Immature natural killer cell (primary cell): ENCODE measurements around the gene ZIK1. TPM values are rescaled to one million over a fixed set of nuclear protein-coding genes. Genes with fewer than 3 reads are reported as not detected.

Source experiments
- DNase-seq, 3 donors: peaks; one replicate each; pipeline ENCODE4 v3.0.0; 2022; ENCODE audit warnings: mixed read lengths in 1 of 3
- H3K27ac Mint-ChIP-seq, 6 donors: one replicate each; pipeline ENCODE4 v1.8.0; 2020; ENCODE audit warnings: mixed read lengths in 6 of 6, mild to moderate bottlenecking in 5 of 6, inconsistent platforms in 4 of 6, moderate library complexity in 3 of 6
- H3K27me3 Mint-ChIP-seq, 3 donors: one replicate each; pipeline ENCODE4 v1.8.0; 2020 to 2021; ENCODE audit warnings: low read depth in 3 of 3, mild to moderate bottlenecking in 3 of 3, mixed read lengths in 3 of 3, moderate library complexity in 3 of 3, inconsistent platforms in 1 of 3
- H3K36me3 Mint-ChIP-seq, 3 donors: one replicate each; pipeline ENCODE4 v1.8.0; 2020; ENCODE audit warnings: mixed read lengths in 3 of 3, inconsistent platforms in 2 of 3, mild to moderate bottlenecking in 2 of 3
- H3K4me1 Mint-ChIP-seq, 2 donors: one replicate each; pipeline ENCODE4 v1.8.0; 2020; ENCODE audit warnings: inconsistent platforms in 2 of 2, mild to moderate bottlenecking in 2 of 2, mixed read lengths in 2 of 2, moderate library complexity in 1 of 2
- H3K4me3 Mint-ChIP-seq, 5 donors: one replicate each; pipeline ENCODE4 v1.8.0; 2020; ENCODE audit warnings: mild to moderate bottlenecking in 5 of 5, mixed read lengths in 5 of 5, inconsistent platforms in 3 of 5, moderate library complexity in 3 of 5
- H3K9me3 Mint-ChIP-seq, 6 donors: one replicate each; pipeline ENCODE4 v1.8.0; 2020; ENCODE audit warnings: mild to moderate bottlenecking in 6 of 6, mixed read lengths in 6 of 6, inconsistent platforms in 4 of 6, moderate library complexity in 3 of 6
- polyA plus RNA-seq, 3 donors: library from polyadenylated mRNA; unstranded; fragments of 300-500 nt; fragmentation: Illumina TruSeq; gene quantifications; one replicate each; pipeline ENCODE4 v1.2.3, GENCODE V29; 2021

Gene ZIK1
- polyA plus RNA-seq: 1 to 10 TPM; 4.0 to 8.9 (median 5.5) TPM

DNA sequence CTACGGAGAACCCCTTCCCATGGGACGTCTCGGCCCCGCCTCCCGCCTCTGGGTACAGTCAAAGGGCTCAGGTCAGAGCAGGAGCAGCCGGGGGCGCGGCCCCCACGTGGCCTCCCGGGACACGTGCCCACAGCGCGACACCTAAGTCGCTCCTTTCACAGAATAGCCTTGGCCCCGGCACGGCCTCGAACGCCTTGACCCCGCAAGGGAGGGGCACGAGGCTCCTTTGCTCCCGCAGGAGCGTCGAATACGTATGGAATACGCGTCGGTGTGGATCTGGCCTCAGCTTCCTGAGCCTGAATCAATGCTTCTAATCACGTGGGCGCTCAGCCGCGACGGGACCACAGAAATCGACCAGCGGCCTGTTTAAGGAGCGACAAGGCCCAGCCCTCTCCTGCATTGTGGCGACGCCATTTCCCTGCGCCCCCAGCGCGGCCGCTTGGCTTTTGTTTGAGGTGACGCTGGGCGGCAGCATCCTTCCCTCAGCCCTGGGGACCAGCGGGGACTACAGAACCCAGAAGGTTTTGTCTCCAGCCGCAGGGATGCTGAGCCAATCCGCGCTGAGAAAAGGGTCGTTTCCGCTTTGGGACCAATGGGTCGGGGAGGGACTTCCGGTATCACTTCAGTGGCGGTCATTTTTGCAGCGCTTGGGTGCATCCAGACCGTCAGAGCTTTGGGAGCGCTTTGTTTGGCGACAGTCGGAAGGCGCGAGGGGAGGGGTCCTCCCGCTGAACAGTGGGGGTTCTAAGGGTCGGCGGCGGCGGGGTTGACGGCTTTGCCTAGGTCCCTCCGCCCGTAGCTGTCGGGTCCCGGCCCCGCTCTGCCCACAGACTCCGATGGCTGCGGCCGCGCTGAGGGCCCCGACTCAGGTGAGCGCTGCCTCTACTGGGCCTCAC, at the start of gene ZIK1:
Gene ZIK1 (plus strand): TSS at position 625 of the 896 bp plus-strand sequence. CDS start 212 bp downstream, at position 837.
- Mint-ChIP-seq H3K27ac (peak within 1 kb of the TSS; percentile 68 to 89 (median 86)), H3K4me3 (peak within 1 kb of the TSS; percentile 89 to 99 (median 95)), H3K36me3 (peaks cover 33 to 51% (median 42%) of the 10 kb centered on the region in 3 donors), H3K9me3 (peaks cover 17 to 61% (median 47%) of the 10 kb centered on the region in 6 donors), H3K4me1 (peaks cover 25 to 30% of the 10 kb centered on the region in 2 donors), H3K27me3 (peaks cover 6 to 13% (median 9%) of the 10 kb centered on the region in 3 donors)
- peak; percentile 86 to 88 (median 88) for DNase-seq

DNA sequence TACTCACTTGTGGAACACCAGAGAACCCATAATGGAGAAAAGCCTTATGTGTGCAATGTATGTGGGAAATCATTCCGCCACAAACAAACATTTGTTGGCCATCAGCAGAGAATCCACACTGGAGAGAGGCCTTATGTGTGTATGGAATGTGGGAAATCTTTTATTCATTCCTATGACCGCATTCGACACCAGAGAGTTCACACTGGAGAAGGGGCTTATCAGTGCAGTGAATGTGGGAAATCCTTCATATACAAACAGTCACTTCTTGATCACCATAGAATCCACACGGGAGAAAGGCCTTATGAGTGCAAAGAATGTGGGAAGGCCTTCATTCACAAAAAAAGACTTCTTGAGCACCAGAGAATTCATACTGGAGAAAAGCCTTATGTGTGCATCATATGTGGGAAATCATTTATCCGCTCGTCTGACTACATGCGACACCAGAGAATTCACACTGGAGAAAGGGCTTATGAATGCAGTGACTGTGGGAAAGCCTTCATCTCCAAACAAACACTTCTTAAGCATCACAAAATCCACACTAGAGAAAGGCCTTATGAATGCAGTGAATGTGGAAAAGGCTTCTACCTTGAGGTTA, 45.9 kb upstream of the ZIK1 start:
- H3K4me3 Mint-ChIP-seq: no peak overlapping the region
- no peak for DNase-seq
- H3K36me3 Mint-ChIP-seq: peaks cover 87 to 93% (median 92%) of the 10 kb centered on the region in 3 donors
- H3K27me3 Mint-ChIP-seq: peaks cover 0 to 5% (median 2%) of the 10 kb centered on the region in 3 donors
- peaks cover 0 to 3% of the 10 kb centered on the region in 2 donors for H3K4me1 Mint-ChIP-seq
- no peak overlapping the region for H3K27ac Mint-ChIP-seq
- H3K9me3 Mint-ChIP-seq: peaks cover 63 to 99% (median 95%) of the 10 kb centered on the region in 6 donors

DNA sequence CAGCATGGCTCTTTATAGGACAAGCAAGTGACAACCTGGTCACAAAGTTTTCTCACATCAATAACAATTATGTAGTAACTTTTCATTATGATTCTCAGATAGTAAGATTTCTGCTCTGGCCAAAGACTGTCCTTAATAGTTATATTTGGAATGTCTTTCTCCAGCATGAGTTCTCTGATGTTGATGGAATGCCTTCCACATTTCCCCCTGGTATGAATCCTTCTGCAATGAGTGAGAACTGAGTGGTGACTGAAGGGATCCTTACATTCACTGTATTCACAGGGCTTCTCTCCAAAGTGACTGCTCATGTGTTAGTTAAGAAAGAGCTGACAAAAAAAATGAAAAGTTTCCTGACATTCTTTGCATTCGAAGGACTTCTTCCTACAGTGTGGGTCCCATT, 37.4 kb upstream of the ZIK1 start:
- Mint-ChIP-seq H3K4me3 (no peak overlapping the region), H3K9me3 (peaks cover 46 to 97% (median 91%) of the 10 kb centered on the region in 6 donors), H3K27ac (no peak overlapping the region), H3K36me3 (peaks cover 86 to 89% (median 86%) of the 10 kb centered on the region in 3 donors), H3K27me3 (peaks cover 0 to 2% (median 2%) of the 10 kb centered on the region in 3 donors), H3K4me1 (no peaks in the 10 kb centered on the region)
- no peak for DNase-seq

DNA sequence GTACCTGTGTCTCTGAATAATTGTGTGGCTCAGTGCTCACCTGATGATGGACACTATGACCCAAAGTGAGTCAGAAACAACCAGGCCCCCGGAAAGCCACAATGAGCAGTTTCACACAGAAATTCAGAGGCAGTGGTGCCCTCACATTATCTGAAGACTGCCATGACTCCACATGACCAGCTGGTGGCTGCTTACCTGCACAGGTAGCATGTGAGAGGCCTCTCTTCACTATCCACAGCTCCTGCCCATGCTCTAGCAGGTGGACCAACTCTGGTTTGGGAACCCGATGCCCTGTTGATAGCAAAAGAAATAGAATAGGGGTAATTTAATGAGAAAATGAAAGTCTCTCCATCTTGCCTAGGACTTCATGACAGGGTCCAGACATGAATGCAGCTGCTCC, 31.5 kb upstream of the ZIK1 start:
- H3K4me3 Mint-ChIP-seq: no peak overlapping the region
- H3K36me3 Mint-ChIP-seq: peaks cover 89 to 97% (median 90%) of the 10 kb centered on the region in 3 donors
- H3K27me3 Mint-ChIP-seq: peaks cover 0 to 2% (median 0%) of the 10 kb centered on the region in 3 donors
- no peak for DNase-seq
- peaks cover 0 to 3% of the 10 kb centered on the region in 2 donors for H3K4me1 Mint-ChIP-seq
- no peak overlapping the region for H3K27ac Mint-ChIP-seq
- H3K9me3 Mint-ChIP-seq: peaks cover 39 to 72% (median 50%) of the 10 kb centered on the region in 6 donors

DNA sequence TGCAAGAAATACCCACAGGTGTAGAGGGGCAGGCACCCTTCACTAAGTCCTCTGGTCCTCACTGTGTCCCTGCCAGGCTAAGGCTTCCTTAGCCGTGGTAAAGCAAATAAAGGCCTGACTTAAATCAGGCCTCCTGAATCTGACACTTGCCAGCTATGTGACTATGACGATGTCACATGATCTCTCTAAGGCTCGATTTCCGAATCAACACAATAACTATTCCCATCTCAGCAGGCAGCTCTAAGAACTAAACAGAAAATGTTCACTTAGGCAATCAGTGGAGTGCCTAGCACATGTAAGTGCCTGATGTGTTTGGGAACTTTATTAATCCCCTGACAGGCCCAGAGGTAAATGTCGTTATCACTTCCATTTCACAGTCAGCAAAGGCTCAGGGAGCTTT, 26.3 kb upstream of the ZIK1 start:
- H3K4me3 Mint-ChIP-seq: peak overlapping the region; percentile 7 to 98 (median 94)
- DNase-seq: no peak
- H3K27me3 Mint-ChIP-seq: peaks cover 0 to 7% (median 5%) of the 10 kb centered on the region in 3 donors
- H3K4me1 Mint-ChIP-seq: peaks cover 34 to 41% of the 10 kb centered on the region in 2 donors
- H3K9me3 Mint-ChIP-seq: peaks cover 12 to 49% (median 31%) of the 10 kb centered on the region in 6 donors
- H3K36me3 Mint-ChIP-seq: peaks cover 46 to 51% (median 49%) of the 10 kb centered on the region in 3 donors
- H3K27ac Mint-ChIP-seq: peak overlapping the region in 2 of 6 donors; percentile 32 to 85

DNA sequence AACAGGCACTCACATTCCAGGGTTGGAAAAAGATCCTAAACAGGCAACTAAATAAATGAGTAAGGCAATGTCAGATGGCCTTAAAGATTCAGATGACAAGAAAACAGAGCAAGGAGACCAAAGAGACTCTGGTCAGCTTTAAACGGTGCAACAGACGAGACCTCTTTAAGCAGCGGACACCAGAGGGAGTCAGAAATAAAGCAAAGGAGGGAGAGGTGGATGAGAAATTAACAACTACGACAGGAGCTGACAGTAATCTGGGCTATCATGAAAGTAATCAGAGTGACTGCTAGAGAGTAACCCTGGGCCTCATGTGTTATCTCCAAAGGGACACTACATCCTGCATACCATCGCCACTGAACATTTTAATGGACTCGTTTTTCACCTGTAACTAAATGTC, 25.4 kb upstream of the ZIK1 start:
- Mint-ChIP-seq H3K27me3 (peaks cover 0 to 12% (median 7%) of the 10 kb centered on the region in 3 donors), H3K36me3 (peaks cover 39 to 48% (median 40%) of the 10 kb centered on the region in 3 donors), H3K4me3 (peak overlapping the region; percentile 94 to 98 (median 97)), H3K9me3 (peaks cover 13 to 48% (median 34%) of the 10 kb centered on the region in 6 donors), H3K4me1 (peaks cover 34 to 41% of the 10 kb centered on the region in 2 donors), H3K27ac (peak overlapping the region; percentile 84 to 92 (median 88))
- DNase-seq: no peak

DNA sequence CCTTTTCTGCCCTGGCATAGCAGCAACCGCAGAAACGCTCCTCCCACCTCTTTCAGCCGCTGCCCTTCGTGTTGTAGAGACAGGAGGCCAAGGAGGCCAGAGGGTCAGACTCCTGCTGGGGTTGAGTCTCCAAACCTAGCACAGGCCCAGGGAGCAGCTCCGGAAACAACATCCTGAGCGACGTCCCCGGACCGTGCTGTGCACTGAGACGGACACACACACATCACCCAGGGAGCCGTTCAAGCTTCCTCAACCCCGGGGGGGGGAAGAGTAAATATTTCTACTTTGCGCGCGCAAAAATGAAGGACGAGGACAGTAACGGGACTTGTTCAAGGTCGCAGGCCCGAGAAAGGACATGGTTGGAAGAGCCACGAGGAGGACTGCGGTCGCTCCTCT, 24.9 kb upstream of the ZIK1 start:
- Mint-ChIP-seq H3K4me3 (peak overlapping the region; percentile 94 to 98 (median 97)), H3K4me1 (peaks cover 34 to 41% of the 10 kb centered on the region in 2 donors), H3K36me3 (peaks cover 36 to 49% (median 36%) of the 10 kb centered on the region in 3 donors), H3K27me3 (peaks cover under 1 to 12% (median 7%) of the 10 kb centered on the region in 3 donors), H3K9me3 (peaks cover 16 to 49% (median 38%) of the 10 kb centered on the region in 6 donors), H3K27ac (peak overlapping the region; percentile 84 to 92 (median 88))
- DNase-seq: peak; percentile 9 to 10 (median 9)

DNA sequence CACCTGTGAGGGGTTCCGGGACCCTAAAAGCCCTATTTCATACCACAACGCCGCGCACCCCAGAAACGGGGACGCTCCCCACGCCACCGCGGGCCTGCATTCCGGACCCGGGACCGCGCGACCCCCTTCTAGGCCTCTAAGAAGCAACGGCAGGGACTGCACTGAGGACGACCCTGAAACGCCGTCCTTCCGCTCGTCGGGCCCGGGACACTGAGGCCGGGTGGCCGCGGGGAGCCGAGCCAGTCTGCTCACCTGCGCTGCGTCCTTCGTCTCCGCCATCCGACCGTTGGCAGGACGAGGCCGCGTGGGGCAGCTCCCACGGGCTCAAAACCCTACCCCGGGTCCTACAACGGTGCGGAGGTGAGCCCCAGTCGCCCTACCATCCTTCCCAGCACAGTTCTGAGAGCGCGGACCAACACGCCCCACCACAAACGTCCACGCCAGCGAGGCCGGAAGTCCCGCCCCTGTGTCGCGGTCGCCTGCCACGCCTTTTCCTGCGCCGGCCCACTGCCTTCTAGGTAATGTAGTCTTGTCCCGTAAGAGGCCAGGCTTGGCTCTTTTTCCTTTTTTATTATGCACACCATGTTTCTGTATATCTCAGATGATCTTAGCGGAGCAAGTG, 24.4 kb upstream of the ZIK1 start, which contains the start of gene ZNF550:
Gene ZNF550 (minus strand): TSS at position 460 of the 622 bp plus-strand sequence. CDS start 181 bp downstream, at position 279.
- Mint-ChIP-seq H3K27me3 (peaks cover 5 to 14% (median 7%) of the 10 kb centered on the region in 3 donors), H3K4me1 (peaks cover 34 to 41% of the 10 kb centered on the region in 2 donors), H3K4me3 (peak within 1 kb of the TSS; percentile 94 to 98 (median 97)), H3K27ac (peak within 1 kb of the TSS; percentile 85 to 93 (median 92)), H3K9me3 (peaks cover 19 to 54% (median 41%) of the 10 kb centered on the region in 6 donors), H3K36me3 (peaks cover 31 to 43% (median 31%) of the 10 kb centered on the region in 3 donors)
- DNase-seq: peak; percentile 84 to 86 (median 84)

DNA sequence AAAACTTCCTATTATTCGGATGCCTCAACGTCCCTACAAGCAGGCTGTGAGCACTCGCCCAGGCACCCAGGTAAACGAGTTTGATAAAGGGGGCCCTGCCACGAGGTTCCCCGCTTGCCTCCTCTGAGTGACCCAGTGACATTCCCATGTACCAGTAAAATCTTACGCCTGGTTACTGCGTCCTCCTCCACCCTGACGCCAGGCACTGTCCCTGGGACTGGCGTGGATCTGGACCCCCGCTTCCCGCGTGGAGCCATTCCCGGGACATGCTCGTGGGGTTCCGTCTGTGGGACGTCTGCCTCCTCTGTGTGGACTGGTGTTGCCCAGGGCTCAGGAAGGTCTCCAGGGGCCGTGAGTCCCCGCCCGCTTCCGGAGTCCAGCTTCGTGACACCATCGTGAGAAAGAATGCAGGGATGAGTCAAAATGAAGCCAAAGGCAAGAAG, 23.9 kb upstream of the ZIK1 start:
- Mint-ChIP-seq H3K4me3 (peak overlapping the region; percentile 94 to 98 (median 97)), H3K36me3 (peaks cover 25 to 38% (median 26%) of the 10 kb centered on the region in 3 donors), H3K27me3 (peaks cover 5 to 14% (median 7%) of the 10 kb centered on the region in 3 donors), H3K9me3 (peaks cover 20 to 53% (median 42%) of the 10 kb centered on the region in 6 donors), H3K27ac (peak overlapping the region; percentile 85 to 93 (median 90)), H3K4me1 (peaks cover 34 to 41% of the 10 kb centered on the region in 2 donors)
- no peak for DNase-seq

DNA sequence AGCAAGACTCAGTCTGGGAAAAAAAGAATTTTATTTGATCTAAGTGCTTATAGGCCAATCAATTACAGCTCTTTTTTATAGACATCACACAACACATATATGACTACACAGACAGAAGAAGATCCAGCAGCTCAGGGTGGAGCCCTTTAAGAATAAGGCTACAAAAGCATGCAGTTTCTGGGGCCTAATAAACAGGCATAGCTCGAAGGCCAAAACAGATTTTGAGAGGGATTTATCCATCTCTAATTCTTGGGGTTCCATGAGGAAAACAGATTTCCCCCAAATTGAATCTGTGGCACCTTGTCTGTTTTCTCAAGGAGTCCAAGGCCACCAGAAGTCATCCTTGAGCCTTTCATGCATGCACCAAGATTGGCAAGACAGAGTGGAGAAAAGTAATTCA, 20.4 kb upstream of the ZIK1 start:
- H3K36me3 Mint-ChIP-seq: peaks cover 0 to 33% (median 17%) of the 10 kb centered on the region in 3 donors
- H3K9me3 Mint-ChIP-seq: peaks cover 52 to 86% (median 74%) of the 10 kb centered on the region in 6 donors
- H3K4me1 Mint-ChIP-seq: peaks cover 22 to 27% of the 10 kb centered on the region in 2 donors
- DNase-seq: no peak
- H3K27ac Mint-ChIP-seq: no peak overlapping the region
- no peak overlapping the region for H3K4me3 Mint-ChIP-seq
- H3K27me3 Mint-ChIP-seq: peaks cover 5 to 14% (median 7%) of the 10 kb centered on the region in 3 donors

DNA sequence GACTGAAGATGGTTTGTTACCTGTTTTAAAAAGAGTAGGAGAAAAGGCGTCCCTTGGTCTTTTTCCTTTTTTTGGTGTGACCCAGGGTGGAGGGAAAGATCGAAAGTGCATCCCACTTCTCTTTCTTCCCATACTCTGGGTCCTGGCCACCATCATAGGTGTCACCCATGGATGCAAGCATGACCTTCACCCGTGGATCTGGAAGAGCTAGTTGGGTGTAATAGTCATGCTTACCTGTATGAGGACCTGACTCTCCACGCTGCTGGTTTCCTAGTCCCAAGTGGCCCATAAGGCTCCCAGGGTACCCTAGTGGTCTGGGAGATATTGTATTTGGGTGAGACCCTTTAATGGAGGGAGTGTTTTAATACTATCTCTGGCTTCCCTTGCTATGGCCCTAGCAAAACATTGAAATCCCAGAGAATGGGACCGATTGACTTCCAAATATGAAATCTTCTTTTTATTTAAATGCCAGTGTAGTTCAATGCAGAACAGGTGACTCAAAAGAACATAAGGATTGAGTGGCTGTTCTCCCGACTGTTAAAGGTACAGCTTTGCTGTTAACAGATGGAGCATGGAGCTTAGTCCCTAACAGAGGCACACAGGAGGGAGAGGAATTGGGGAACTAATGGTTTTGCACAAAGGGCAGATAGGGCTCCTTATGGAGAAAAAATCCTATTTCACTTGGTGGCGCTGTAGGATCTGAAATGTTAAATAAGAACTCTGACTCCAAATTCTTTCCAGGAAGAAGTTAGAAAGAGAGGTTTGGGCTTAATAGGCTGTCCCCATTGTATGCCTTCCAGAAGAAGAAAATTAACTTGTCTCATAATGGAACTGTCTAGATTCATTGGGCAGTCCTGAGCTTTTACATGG, 17.3 kb upstream of the ZIK1 start:
- Mint-ChIP-seq H3K36me3 (peaks cover 4 to 27% (median 17%) of the 10 kb centered on the region in 3 donors), H3K9me3 (peaks cover 61 to 96% (median 88%) of the 10 kb centered on the region in 6 donors), H3K4me1 (no peaks in the 10 kb centered on the region), H3K27ac (no peak overlapping the region), H3K4me3 (no peak overlapping the region), H3K27me3 (peaks cover 2 to 7% (median 7%) of the 10 kb centered on the region in 3 donors)
- no peak for DNase-seq

DNA sequence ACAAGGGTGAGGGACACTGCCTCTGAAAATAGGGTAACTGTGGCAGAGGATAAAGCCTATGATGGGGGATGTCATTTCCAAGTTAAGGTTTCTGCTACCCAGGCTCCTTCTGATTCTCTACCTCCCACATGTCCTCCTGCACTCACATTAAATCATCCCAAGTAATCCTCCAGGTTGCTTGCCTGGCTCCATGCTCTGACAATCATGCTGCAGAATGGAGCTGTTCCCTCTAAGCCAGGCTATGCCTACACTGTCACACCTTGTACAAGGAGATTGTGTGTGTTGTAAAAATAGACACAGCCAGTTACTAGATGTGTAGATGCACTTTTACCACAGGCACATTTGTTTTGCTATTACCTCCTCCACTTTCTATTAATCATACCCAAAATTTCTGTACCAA, 13.2 kb upstream of the ZIK1 start:
- Mint-ChIP-seq H3K36me3 (peaks cover 39 to 51% (median 49%) of the 10 kb centered on the region in 3 donors), H3K4me3 (no peak overlapping the region), H3K27ac (no peak overlapping the region), H3K4me1 (no peaks in the 10 kb centered on the region), H3K27me3 (peaks cover 0 to 5% (median 0%) of the 10 kb centered on the region in 3 donors), H3K9me3 (peaks cover 66 to 99% (median 94%) of the 10 kb centered on the region in 6 donors)
- no peak for DNase-seq
